Lower lobe of right lung (tissue), 2 donors: ENCODE results near the gene BCAN. TPM values are rescaled to one million over a fixed set of nuclear protein-coding genes. Genes with fewer than 3 reads are reported as not detected.
A peak's percentile ranks its signal among the peaks of the same experiment; 100 is the strongest.

ENCODE experiments used
- ATAC-seq, 2 donors: fragments of 200-7000 bp; cut with Tn5 transposase; one replicate each; pipeline ENCODE4 v1.9.1; 2020 to 2022; ENCODE audit warnings: mild to moderate bottlenecking in 2 of 2, moderate library complexity in 2 of 2
- DNase-seq: peaks from one replicate; pipeline ENCODE4 v3.0.0-alpha.2; 2020
- H3K27ac ChIP-seq: fragments of 200-600 bp; one replicate; pipeline ENCODE4 v1.8.0; 2022
- H3K27me3 ChIP-seq: fragments of 200-600 bp; one replicate; pipeline ENCODE4 v1.8.0; 2022; ENCODE audit warnings: low read depth
- H3K36me3 ChIP-seq: fragments of 200-600 bp; one replicate; pipeline ENCODE4 v1.8.0; 2022; ENCODE audit warnings: mild to moderate bottlenecking
- H3K4me1 ChIP-seq: fragments of 200-600 bp; one replicate; pipeline ENCODE4 v1.8.0; 2022
- H3K4me3 ChIP-seq: fragments of 200-600 bp; one replicate; pipeline ENCODE4 v1.8.0; 2022; ENCODE audit warnings: mild to moderate bottlenecking
- H3K9me3 ChIP-seq: fragments of 200-600 bp; one replicate; pipeline ENCODE4 v1.8.0; 2022
- intact Hi-C: fragments of 100-400 bp; cut with DNase I; formaldehyde crosslinking; loops from one replicate; pipeline ENCODE4 v1.11.0; 2022
- total RNA-seq: library from RNA; stranded (reverse); fragmentation: NEBNext Ultra II Directional; extraction: Animal tissue kit (Norgen Biotek cat#: 25700); gene quantifications from one replicate; pipeline ENCODE4 v1.2.1, GENCODE V29; 2021
- TF ChIP-seq, protein P1 (sequence below): fragments of 200-600 bp; IDR thresholded peaks from one replicate; pipeline ENCODE4 v1.8.0; 2022; ENCODE audit warnings: antibody characterized with exemption, mild to moderate bottlenecking
- donor health status: DM: no; HTN: yes; CAD: no; lungs with severe emphysema.

BCAN gene
- total RNA-seq, 1 donor from 2014 or later: not detected

DNA sequence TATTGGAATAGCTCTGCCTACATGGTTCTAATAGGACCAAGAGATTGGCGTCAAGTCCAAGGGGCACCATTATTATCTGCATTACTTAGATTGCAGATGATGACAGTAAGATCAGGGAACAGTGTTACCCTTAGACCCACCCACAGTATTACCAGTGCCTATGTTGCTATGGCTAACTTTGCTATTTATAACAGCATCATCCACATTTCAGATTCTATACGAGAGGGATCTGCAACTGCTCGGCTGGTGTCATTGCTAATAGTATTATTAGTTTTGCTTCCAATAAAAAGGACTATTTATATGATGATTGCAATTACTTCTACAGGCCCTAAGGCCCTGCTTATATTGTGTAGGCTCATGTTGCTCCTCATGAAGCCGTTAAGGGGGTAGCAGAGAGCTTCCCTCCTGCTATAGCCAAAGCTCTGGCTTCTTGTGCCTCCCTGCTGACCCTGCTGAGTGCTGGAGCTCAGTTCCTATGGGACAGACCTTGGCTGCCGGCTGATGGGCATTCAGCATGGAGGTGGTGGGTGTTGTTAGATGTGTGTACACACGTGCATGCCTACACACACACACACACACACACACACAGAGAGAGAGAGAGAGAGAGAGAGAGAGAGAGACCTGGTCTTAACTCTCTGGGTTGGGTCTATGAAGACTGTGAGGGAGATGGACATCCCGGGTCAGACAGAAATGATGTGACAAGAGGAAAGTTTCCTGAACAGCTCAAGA lies 1.3 kb downstream of the BCAN start:
- H3K27ac ChIP-seq: no peak overlapping the region
- no peak overlapping the region for H3K4me3 ChIP-seq
- TF ChIP-seq, protein P1, sequence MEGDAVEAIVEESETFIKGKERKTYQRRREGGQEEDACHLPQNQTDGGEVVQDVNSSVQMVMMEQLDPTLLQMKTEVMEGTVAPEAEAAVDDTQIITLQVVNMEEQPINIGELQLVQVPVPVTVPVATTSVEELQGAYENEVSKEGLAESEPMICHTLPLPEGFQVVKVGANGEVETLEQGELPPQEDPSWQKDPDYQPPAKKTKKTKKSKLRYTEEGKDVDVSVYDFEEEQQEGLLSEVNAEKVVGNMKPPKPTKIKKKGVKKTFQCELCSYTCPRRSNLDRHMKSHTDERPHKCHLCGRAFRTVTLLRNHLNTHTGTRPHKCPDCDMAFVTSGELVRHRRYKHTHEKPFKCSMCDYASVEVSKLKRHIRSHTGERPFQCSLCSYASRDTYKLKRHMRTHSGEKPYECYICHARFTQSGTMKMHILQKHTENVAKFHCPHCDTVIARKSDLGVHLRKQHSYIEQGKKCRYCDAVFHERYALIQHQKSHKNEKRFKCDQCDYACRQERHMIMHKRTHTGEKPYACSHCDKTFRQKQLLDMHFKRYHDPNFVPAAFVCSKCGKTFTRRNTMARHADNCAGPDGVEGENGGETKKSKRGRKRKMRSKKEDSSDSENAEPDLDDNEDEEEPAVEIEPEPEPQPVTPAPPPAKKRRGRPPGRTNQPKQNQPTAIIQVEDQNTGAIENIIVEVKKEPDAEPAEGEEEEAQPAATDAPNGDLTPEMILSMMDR: no peak
- ATAC-seq (no peak), DNase-seq (no peak)
- peaks cover 94% of the 10 kb centered on the region for H3K27me3 ChIP-seq
- intact Hi-C loops: no loop called here
- H3K4me1 ChIP-seq: peaks cover 12% of the 10 kb centered on the region
- H3K36me3 ChIP-seq: no peaks in the 10 kb centered on the region
- H3K9me3 ChIP-seq: no peaks in the 10 kb centered on the region

DNA sequence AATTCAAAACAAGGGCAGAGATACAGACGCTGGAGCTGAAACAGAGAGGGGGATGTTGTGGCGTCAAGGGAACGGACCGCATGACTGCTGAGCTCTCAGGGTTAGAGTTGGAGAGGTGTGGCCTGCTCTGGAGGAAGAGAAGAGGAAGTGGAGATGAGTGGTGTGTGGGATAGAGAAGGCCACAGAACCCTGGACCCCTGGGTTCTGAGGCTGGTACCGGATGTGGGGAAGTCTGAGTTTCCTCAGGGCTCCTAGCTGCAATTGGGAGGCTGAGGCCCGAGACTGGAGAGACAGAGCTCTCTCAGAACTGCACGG lies 1.8 kb downstream of the BCAN start:
- no peaks in the 10 kb centered on the region for H3K36me3 ChIP-seq
- H3K4me3 ChIP-seq: no peak overlapping the region
- intact Hi-C loops: no loop called here
- TF ChIP-seq, protein P1: no peak
- no peak overlapping the region for H3K27ac ChIP-seq
- no peak for DNase-seq
- peaks cover 12% of the 10 kb centered on the region for H3K4me1 ChIP-seq
- no peaks in the 10 kb centered on the region for H3K9me3 ChIP-seq
- ATAC-seq: peak; percentile 23 to 29
- peaks cover 94% of the 10 kb centered on the region for H3K27me3 ChIP-seq

DNA sequence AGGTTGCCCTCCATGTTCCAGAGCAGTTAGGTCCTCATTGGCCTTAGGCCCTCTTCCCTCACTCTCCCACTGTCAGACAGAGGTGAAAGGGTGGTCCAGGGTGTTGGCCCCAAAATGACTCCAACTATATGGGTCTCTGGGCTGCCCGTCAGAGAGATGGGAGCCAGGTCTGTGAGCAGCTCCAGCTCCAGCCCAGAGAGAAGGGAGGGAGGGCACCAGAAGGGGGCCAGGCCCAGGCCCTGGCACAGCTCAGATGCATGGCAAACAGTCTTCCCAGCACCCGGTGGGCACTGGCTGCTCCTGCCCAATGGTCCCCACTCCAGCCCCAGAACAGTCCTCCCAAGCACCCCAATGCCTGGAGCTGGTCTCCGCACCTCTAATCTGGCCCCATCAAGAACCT lies 2.2 kb downstream of the BCAN start:
- no peak for DNase-seq
- peaks cover 12% of the 10 kb centered on the region for H3K4me1 ChIP-seq
- ATAC-seq: no peak
- H3K36me3 ChIP-seq: no peaks in the 10 kb centered on the region
- H3K9me3 ChIP-seq: no peaks in the 10 kb centered on the region
- TF ChIP-seq, protein P1: no peak
- no peak overlapping the region for H3K27ac ChIP-seq
- H3K4me3 ChIP-seq: no peak overlapping the region
- intact Hi-C loops: no loop called here
- H3K27me3 ChIP-seq: peaks cover 90% of the 10 kb centered on the region

DNA sequence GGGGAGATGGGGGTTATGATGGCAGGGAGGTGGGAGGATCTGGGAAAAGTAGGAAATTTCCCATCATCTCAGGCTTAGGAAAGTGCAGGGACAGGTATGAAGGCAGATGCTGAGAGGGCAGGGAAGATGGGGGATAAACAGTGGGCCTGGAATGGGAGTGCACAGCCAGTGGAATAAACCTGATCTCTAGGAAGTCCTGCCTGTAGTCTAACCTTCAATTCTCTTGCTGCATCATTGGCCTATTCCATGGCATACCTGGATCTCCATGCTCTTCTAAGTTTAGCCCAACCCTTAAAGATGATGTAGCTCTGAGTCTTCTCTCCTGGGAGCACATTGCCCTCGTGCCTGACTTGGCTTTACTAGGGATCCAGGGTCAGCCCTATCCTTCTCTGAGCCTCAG lies 2.7 kb downstream of the BCAN start:
- H3K27me3 ChIP-seq: peaks cover 85% of the 10 kb centered on the region
- DNase-seq (no peak), ATAC-seq (no peak)
- H3K4me1 ChIP-seq: peaks cover 12% of the 10 kb centered on the region
- H3K36me3 ChIP-seq: no peaks in the 10 kb centered on the region
- no peaks in the 10 kb centered on the region for H3K9me3 ChIP-seq
- TF ChIP-seq, protein P1: no peak
- no peak overlapping the region for H3K4me3 ChIP-seq
- no peak overlapping the region for H3K27ac ChIP-seq
- intact Hi-C loops: no loop called here

DNA sequence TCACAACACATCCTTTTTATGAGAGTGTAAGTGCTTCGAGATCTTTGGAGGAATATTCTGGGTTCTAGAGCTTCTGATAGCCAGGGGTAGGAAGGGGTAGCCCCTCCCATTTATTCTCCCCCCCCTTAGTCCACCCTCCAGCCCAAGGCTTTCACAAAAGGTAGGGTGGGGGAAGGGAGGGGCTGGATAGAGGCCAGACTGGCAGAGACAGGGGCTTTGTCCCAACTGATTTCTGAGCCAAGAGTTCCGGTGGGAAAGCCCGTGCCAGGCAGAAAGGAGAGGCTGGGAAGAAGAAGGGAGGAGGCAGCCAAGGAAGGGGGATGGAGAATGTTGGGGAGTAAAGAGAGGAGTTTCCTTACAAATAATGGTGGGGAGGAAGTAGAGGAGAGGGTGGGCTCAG lies 3.1 kb downstream of the BCAN start:
- peaks cover 81% of the 10 kb centered on the region for H3K27me3 ChIP-seq
- DNase-seq: no peak

More for the DNA sequence above, 3.1 kb downstream of the BCAN start:
- TF ChIP-seq, protein P1: no peak
- no peak overlapping the region for H3K27ac ChIP-seq
- no peak for ATAC-seq
- H3K36me3 ChIP-seq: no peaks in the 10 kb centered on the region
- no peak overlapping the region for H3K4me3 ChIP-seq
- intact Hi-C loops: no loop called here
- peaks cover 12% of the 10 kb centered on the region for H3K4me1 ChIP-seq
- H3K9me3 ChIP-seq: no peaks in the 10 kb centered on the region
